Activated CD4-positive, CD25-positive, alpha-beta regulatory T cell treated with anti-CD3 and anti-CD28 coated beads, Interleukin-2, amount 50 U/mL, for 16 hours (primary cell): ENCODE results near the gene SDS.

Experiments
- DNase-seq: peaks from one replicate; pipeline ENCODE4 v3.0.0-alpha.2; 2020; ENCODE audit warnings: low read depth, low spot score

The SDS gene

GRCh38 chr12:113403435-113404415 lies at the start of gene SDS:
Gene SDS, minus strand, starts transcription at chr12:113403887. Its CDS starts 4,179 bp downstream, at chr12:113399708.
- no peak for DNase-seq

DNA sequence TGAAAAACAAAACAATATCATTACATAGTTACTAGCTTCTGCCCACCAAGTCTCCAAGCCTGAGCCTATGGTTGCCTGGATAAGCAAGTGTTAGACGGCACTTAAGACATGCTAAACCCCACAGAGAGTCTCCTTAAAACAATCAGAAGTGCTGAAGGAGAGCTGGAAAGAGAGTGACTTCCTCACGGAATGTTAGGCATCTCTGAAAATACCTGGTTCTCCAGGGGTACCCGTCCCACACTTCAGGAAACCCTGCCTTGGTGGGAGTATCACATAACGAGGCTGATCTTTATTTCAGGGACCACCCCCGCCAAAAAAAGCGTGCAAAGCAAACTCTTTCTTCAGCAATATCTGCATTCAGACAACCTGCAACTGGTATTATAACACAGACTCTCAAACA lies 49.6 kb upstream of the SDS start:
- DNase-seq: no peak

- DNase-seq: no peak
Measured at GRCh38 chr12:113452458-113452857, 48.8 kb upstream of the SDS start.

GRCh38 chr12:113449839-113450238 lies 46.2 kb upstream of the SDS start:
- DNase-seq: no peak

- no peak for DNase-seq
Measured at GRCh38 chr12:113449299-113449698, 45.6 kb upstream of the SDS start.

DNA sequence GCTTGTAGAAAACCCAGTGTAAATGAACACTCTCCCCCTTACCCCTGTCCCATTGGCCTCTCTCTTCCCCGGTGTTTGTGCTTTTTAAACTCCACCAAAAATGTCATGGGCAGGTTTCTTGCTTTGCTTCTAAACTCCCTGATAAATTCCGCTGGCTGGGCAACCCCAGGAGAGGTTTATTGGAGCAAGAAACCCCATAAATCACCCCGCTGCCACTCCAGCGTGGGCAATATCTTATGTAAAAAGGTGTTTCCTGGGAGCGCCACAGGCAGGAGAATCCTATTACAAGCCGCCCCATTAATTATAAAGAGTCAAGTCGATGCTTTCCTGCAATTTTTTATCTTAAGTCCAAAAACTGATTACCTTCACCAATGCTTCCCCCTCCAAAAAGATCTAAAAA lies 45.2 kb upstream of the SDS start:
- no peak for DNase-seq

DNA sequence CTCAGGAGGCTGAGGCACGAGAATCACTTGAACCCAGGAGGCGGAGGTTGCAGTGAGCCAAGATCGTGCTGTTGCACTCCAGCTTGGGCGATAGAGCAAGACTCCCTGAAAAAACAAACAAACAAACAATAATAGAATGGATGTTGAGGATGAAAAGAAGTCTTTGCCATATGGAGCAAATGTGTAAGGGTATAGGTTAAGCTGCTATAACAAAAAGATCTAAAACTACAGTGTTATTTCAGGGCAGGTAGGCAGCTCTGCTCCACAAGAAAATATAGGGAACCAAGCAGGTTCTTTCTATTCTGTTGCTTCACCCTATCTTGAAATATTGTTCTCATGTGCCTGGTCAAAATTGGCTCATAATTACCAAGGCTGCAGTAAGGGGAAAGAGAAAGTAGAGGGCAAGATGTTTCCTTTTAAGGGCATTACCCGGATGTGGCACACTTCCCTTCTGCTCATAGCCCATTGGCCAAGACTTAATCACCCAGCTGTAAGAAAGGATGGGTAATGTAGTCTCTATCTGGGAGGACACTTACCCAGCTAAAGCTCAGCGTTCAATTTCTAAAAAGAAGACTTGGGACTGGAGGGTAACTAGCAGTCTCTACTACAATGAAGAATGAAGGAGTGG lies 42.0 kb upstream of the SDS start:
- DNase-seq: no peak

GRCh38 chr12:113443030-113443539 lies 39.4 kb upstream of the SDS start:
- DNase-seq: no peak

GRCh38 chr12:113440947-113441782 lies 37.5 kb upstream of the SDS start:
- no peak for DNase-seq

DNA sequence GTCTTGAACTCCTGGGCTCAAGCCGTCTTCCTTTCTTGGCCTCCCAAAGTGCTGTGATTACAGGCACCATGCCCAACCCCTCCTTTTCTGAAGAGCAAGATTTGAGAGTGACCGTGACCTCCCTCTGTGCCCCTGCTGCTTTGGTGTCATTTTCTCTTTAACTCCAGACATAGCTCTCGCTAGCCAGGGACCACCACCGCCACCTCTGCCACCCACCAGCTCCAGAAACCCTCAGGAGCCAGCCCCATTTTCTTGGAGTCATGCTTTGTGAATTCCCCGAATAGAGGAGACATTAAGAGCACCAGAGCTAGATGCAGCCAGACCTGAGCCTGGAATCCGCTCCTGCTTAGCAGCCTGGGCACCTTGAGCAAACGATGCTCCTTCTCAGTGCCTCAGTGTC lies 36.6 kb upstream of the SDS start:
- DNase-seq: no peak

GRCh38 chr12:113439606-113440030 lies 35.9 kb upstream of the SDS start:
- no peak for DNase-seq

GRCh38 chr12:113439301-113439597 lies 35.6 kb upstream of the SDS start:
- no peak for DNase-seq

DNA sequence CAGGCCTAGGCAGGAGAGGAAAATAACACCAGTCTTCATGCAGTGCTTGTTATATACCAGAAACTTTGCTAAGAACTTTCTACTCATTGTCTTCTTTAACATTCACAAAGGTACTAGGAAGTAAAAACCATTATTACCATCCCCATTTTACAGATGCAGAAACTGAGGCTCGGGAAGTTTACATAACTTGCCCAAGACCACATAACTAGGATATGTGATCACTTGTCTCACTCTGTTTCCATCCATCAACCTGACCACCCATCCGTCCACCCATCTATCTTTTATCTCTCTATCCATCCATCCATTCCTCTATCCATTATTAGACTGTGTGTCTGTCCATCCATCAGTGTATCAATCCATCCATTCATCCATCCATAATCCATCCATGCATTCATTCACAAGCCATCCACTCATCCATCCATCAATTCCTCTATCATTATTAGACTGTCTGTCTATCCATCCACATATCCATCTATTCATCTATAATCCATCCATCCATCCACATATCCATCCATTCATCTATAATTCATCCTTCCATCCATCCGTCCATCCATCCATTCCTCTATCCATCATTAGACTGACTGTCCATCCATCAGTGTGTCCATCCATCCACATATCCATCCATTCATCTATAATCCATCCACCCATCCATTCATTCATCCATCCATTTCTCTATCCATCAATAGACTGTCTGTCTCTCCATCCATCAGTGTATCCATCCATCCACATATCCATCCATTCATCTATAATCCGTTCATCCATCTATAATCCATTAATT lies 35.0 kb upstream of the SDS start:
- no peak for DNase-seq

- DNase-seq: no peak
Measured at GRCh38 chr12:113437729-113438100, 34.0 kb upstream of the SDS start.

- no peak for DNase-seq
Measured at GRCh38 chr12:113436993-113437728, 33.5 kb upstream of the SDS start.

- no peak for DNase-seq
Measured at GRCh38 chr12:113436586-113436985, 32.9 kb upstream of the SDS start.

DNA sequence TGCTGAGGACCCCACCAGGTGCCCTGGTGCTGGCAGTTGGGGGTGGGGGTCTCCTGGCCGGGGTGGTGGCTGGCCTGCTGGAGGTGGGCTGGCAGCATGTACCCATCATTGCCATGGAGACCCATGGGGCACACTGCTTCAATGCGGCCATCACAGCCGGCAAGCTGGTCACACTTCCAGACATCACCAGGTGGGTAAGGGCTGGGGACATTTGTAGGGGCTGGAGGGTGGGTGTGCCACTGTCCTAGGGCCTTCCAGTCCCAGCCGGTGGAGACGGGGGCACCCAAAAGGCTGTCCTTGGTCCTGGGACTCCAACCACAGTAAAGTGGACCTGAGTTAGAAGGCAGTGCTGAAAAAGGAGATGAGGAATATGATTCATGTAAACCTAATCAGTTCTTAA lies 31.7 kb upstream of the SDS start:
- no peak for DNase-seq

GRCh38 chr12:113432986-113433385 lies 29.3 kb upstream of the SDS start:
- no peak for DNase-seq

DNA sequence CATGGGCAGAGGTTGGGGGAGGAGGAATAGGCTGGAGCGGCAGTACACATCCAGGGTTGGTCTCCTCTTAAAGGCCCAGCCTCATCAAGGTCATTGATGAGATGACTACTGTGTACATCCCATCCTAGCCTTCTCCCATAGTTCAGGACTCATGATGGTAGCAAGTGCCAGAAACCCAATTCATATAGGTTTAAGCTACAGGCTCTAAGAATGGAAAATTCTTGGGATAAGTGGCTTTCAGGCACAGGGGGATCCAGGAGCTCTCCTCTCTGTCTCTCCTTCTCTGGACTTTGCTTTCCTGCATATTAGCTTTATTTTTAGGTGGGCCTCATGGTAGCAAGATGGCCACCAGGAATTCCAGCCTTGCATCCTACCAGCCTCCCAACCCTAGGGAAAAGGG lies 24.8 kb upstream of the SDS start:
- no peak for DNase-seq

- DNase-seq: no peak
Measured at GRCh38 chr12:113427882-113428281, 24.2 kb upstream of the SDS start.
